GM10248 (cell line): ENCODE data around the gene RELT.

Experiments used
- CTCF ChIA-PET: fragments of 300-600 bp; sonication (Branson Sonifier 250); formaldehyde crosslinking; extraction: SDS; loops from one replicate; lab custom pipeline; 2021; ENCODE audit warnings: antibody characterized with exemption; lab: Yijun Ruan, JAX
- POLR2A ChIA-PET: fragments of 350-650 bp; sonication (Branson Sonifier 250); formaldehyde crosslinking; extraction: SDS; loops from one replicate; lab custom pipeline; 2020; ENCODE audit warnings: antibody characterized with exemption; lab: Yijun Ruan, JAX
- DNase-seq: peaks from one replicate; pipeline ENCODE4 v3.0.0; 2012; ENCODE audit errors: extremely low spot score
- TF ChIP-seq, protein P1 (sequence below): IDR thresholded peaks from 2 replicates; pipeline ENCODE4 v1.5.1; 2012; ENCODE audit warnings: mild to moderate bottlenecking, low read depth; ENCODE audit errors: extremely low read depth, missing control alignments, control extremely low read depth

RELT gene

DNA sequence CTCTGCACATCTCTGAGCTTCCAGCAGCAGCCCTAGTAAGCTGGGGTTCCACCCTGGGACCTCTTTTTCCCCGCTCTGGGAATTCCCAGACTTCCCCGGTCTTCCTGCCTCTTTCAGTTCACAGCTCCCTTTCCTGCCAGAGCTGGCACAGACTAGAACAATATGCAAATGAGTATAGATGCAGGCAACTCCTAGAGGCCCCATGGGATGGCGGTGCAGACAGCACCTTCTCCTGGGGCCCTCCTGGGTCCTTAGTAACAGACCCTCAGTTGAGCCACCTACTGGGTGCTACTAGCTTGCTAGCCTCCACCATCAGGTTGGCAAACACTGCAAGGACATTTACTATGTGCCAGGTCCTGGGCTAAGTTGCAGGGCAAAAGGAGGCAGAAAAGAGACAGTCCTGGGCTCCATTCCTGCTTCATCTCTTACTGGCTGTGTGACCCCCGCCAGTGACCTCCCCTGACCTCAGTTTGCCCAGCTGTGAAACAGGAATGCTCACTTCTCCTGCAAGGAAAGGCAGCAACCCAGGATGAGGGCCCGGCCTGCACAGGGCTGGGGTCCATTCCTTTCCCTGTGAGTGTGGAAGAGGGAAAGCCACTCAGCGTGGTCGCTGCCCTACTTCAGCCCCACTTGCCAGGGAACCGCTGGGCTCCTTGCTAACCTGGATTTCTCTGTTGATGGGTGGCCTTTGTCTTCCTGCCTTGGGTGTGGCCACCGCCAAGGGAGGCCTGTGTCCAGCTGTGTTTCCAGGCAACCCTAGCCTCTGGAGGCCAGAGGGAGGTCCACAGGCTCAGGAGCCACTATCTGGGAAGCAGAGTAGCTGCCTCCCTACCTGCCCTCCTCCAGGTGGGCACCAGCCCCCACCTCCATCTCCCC, 7.3 kb downstream of the RELT start:
- no peak for DNase-seq
- TF ChIP-seq, protein P1, sequence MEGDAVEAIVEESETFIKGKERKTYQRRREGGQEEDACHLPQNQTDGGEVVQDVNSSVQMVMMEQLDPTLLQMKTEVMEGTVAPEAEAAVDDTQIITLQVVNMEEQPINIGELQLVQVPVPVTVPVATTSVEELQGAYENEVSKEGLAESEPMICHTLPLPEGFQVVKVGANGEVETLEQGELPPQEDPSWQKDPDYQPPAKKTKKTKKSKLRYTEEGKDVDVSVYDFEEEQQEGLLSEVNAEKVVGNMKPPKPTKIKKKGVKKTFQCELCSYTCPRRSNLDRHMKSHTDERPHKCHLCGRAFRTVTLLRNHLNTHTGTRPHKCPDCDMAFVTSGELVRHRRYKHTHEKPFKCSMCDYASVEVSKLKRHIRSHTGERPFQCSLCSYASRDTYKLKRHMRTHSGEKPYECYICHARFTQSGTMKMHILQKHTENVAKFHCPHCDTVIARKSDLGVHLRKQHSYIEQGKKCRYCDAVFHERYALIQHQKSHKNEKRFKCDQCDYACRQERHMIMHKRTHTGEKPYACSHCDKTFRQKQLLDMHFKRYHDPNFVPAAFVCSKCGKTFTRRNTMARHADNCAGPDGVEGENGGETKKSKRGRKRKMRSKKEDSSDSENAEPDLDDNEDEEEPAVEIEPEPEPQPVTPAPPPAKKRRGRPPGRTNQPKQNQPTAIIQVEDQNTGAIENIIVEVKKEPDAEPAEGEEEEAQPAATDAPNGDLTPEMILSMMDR, result peak; percentile 11
- CTCF ChIA-PET, result interaction anchor here (0.8 to 6.1 kb wide), 9 partner anchors 9 to 278 kb away, joined by 3 to 50 read pairs (median 10); no protein-coding TSS in a partner anchor
- POLR2A ChIA-PET, result no interaction called here

GRCh38 chr11:73384125-73384441, 7.9 kb downstream of the RELT start:
- TF ChIP-seq, protein P1, result no peak
- POLR2A ChIA-PET, result interaction anchor here (1.3 to 2.1 kb wide), 2 partner anchors 7 to 395 kb away, joined by 4 to 10 read pairs; partner anchors contain the start of gene RELT
- CTCF ChIA-PET, result interaction anchor here (0.7 to 6.1 kb wide), 10 partner anchors 8 to 277 kb away, joined by 3 to 50 read pairs (median 8); partner anchors contain the start of genes ARHGEF17 and RELT
- no peak for DNase-seq

DNA sequence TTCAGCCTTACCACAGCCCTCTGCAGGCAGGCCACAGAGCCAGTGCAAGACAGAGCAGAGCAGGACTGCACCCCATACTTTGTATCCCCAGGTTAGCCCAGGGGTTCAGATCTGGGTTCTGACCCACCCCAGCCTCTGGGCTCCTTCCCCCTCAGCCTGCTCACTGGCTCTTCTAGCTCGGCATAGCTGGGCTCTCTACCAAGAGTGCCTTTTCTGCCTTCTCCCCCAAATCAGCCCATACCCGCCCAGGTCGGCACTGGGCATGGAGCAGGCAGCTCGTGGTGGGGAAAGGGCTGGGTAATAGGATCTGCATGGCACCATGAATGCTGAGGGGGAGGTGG, 8.3 kb downstream of the RELT start:
- CTCF ChIA-PET, result interaction anchor here (0.7 to 6.1 kb wide), 11 partner anchors 8 to 276 kb away, joined by 3 to 50 read pairs (median 5); partner anchors contain the start of genes ARHGEF17 and RELT
- TF ChIP-seq, protein P1, result no peak
- POLR2A ChIA-PET, result interaction anchor here (0.5 to 2.1 kb wide), 5 partner anchors 8 to 395 kb away, joined by 3 to 10 read pairs (median 4); partner anchors contain the start of gene RELT
- DNase-seq, result no peak

DNA sequence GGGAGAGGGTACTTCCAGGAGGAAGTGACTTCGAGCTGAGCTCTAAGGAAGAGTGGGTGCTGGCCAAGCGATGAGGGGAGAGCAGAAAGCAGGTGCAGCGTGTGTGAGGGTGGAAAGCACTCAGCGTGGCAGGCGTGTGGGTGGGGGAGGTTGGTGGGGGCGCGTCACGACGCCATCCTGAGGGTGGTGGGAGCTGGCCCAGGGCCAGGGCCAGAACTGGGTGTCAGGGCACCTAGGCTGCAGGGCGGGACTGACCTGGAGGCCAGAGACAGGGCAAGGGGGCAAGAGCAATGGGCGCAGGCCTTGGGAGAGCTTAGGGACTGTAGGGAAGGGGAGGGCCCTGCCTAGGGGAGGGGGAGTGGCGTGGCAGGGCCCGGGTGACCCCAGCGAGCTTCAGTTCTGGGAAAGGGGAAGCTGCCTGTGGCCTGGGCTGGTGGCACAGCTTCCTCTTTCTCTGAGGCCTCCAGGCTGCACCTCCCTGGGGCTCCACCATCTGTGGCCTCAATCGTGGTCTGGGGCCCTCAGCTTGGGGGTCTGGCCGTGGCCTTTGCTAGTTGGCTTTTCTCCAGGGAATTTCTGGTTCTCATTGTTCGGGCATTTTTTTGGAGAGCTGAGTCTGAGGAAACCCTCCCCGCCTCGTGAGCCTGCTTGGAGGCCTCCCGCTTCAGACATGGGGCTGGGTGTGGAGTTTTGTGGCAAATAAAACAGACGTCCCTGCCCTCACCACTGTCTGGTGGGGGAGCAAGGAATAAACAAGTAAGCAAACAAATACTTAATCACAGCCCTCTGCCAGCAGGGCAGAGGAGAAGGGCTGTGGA, 8.9 kb downstream of the RELT start:
- CTCF ChIA-PET, result interaction anchor here (0.7 to 6.1 kb wide), 11 partner anchors 8 to 276 kb away, joined by 3 to 50 read pairs (median 5); partner anchors contain the start of genes ARHGEF17 and RELT
- POLR2A ChIA-PET, result interaction anchor here (0.5 to 2.1 kb wide), 5 partner anchors 8 to 394 kb away, joined by 3 to 10 read pairs (median 4); partner anchors contain the start of gene RELT
- TF ChIP-seq, protein P1, result no peak
- peak; percentile 83 for DNase-seq

GRCh38 chr11:73386016-73386415, 9.8 kb downstream of the RELT start:
- ChIA-PET POLR2A (interaction anchor here (2.1 kb wide), 1 partner anchor 9 kb away, joined by 10 read pairs; the partner anchor contains the start of gene RELT), CTCF (interaction anchor here (1.1 to 6.1 kb wide), 8 partner anchors 7 to 275 kb away, joined by 3 to 50 read pairs (median 6); partner anchors contain the start of genes ARHGEF17 and RELT)
- DNase-seq, result peak; percentile 65
- TF ChIP-seq, protein P1, result no peak
